SK-N-SH treated with all-trans-retinoic acid at 6 μM for 48 hours (cell line): ENCODE results near the gene LAMB3.

Source experiments
- ATAC-seq: fragments of 200-7000 bp; cut with Tn5 transposase; 3 replicates; pipeline ENCODE4 v1.9.1; 2020; ENCODE audit warnings: mild to moderate bottlenecking, moderate library complexity
- ARNTL ChIP-seq: fragments of 450-650 bp; formaldehyde crosslinking; IDR thresholded peaks from 2 replicates; pipeline ENCODE4 v1.5.0; 2020; ENCODE audit warnings: low read depth, mild to moderate bottlenecking, moderate library complexity, borderline replicate concordance
- BACH2 ChIP-seq: fragments of 250-450 bp; sonication (Bioruptor Pico); IDR thresholded peaks from 2 replicates; pipeline ENCODE4 v1.9.0; 2021; ENCODE audit warnings: mild to moderate bottlenecking, borderline replicate concordance
- CSDC2 ChIP-seq: fragments of 250-450 bp; sonication (Bioruptor Pico); IDR thresholded peaks from 2 replicates; pipeline ENCODE4 v1.5.0; 2020; ENCODE audit warnings: mild to moderate bottlenecking, moderate library complexity
- ESRRG ChIP-seq: fragments of 250-450 bp; sonication (Bioruptor Pico); IDR thresholded peaks from 2 replicates; pipeline ENCODE4 v1.6.1; 2021; ENCODE audit warnings: mild to moderate bottlenecking
- GLIS3 ChIP-seq: fragments of 250-450 bp; sonication (Bioruptor Pico); IDR thresholded peaks from 2 replicates; pipeline ENCODE4 v1.5.0; 2020; ENCODE audit warnings: mild to moderate bottlenecking, moderate library complexity
- ISL1 ChIP-seq: fragments of 250-450 bp; sonication (Bioruptor Pico); IDR thresholded peaks from 2 replicates; pipeline ENCODE4 v2.1.2; 2022; ENCODE audit warnings: mild to moderate bottlenecking, moderate library complexity
- PPARA ChIP-seq: fragments of 250-450 bp; sonication (Bioruptor Pico); IDR thresholded peaks from 2 replicates; pipeline ENCODE4 v1.5.0; 2020; ENCODE audit warnings: mild to moderate bottlenecking, borderline replicate concordance
- RARB ChIP-seq: fragments of 250-450 bp; sonication (Bioruptor Pico); IDR thresholded peaks from 2 replicates; pipeline ENCODE4 v1.8.0; 2021; ENCODE audit warnings: mild to moderate bottlenecking, moderate library complexity
- SNAI2 ChIP-seq: fragments of 250-450 bp; sonication (Bioruptor Pico); IDR thresholded peaks from 2 replicates; pipeline ENCODE4 v1.5.0; 2020; ENCODE audit warnings: mild to moderate bottlenecking, moderate library complexity
- TCF4 ChIP-seq: fragments of 250-450 bp; sonication (Bioruptor Pico); IDR thresholded peaks from 2 replicates; pipeline ENCODE4 v1.8.0; 2021; ENCODE audit warnings: mild to moderate bottlenecking, moderate library complexity, borderline replicate concordance
- ZC3H10 ChIP-seq: fragments of 250-450 bp; sonication (Bioruptor Pico); IDR thresholded peaks from 2 replicates; pipeline ENCODE4 v1.5.1; 2021; ENCODE audit warnings: mild to moderate bottlenecking, moderate library complexity
- ZFP3 ChIP-seq: fragments of 250-450 bp; sonication (Bioruptor Pico); IDR thresholded peaks from 2 replicates; pipeline ENCODE4 v1.5.0; 2020; ENCODE audit warnings: mild to moderate bottlenecking, moderate library complexity
- ZFP30 ChIP-seq: fragments of 450-650 bp; formaldehyde crosslinking; IDR thresholded peaks from 2 replicates; pipeline ENCODE4 v1.5.0; 2022; ENCODE audit warnings: mild to moderate bottlenecking, moderate library complexity
- ZNF565 ChIP-seq: fragments of 450-650 bp; formaldehyde crosslinking; conservative IDR thresholded peaks from 2 replicates; pipeline ENCODE4 v1.5.0; 2020; ENCODE audit warnings: low read depth, mild to moderate bottlenecking, moderate library complexity
- ZNF70 ChIP-seq: fragments of 450-650 bp; formaldehyde crosslinking; IDR thresholded peaks from 2 replicates; pipeline ENCODE4 v1.5.0; 2020; ENCODE audit warnings: mild to moderate bottlenecking, moderate library complexity
- ZNF8 ChIP-seq: fragments of 450-650 bp; formaldehyde crosslinking; IDR thresholded peaks from 2 replicates; pipeline ENCODE4 v1.5.0; 2020; ENCODE audit warnings: mild to moderate bottlenecking, moderate library complexity
- TF ChIP-seq, protein P1 (sequence below): fragments of 250-450 bp; sonication (Bioruptor Pico); IDR thresholded peaks from 2 replicates; pipeline ENCODE4 v1.5.0; 2020; ENCODE audit warnings: mild to moderate bottlenecking, moderate library complexity
- TF ChIP-seq, protein P2 (sequence below): fragments of 250-450 bp; sonication (Bioruptor Pico); IDR thresholded peaks from 2 replicates; pipeline ENCODE4 v1.5.1; 2021; ENCODE audit warnings: mild to moderate bottlenecking, moderate library complexity
- TF ChIP-seq, protein P3 (sequence below): fragments of 250-450 bp; sonication (Bioruptor Pico); IDR thresholded peaks from 2 replicates; pipeline ENCODE4 v1.8.0; 2021; ENCODE audit warnings: low read depth, mild to moderate bottlenecking, moderate library complexity, borderline replicate concordance
- TF ChIP-seq, protein P4 (sequence below): fragments of 250-450 bp; sonication (Bioruptor Pico); IDR thresholded peaks from 2 replicates; pipeline ENCODE4 v1.8.0; 2020; ENCODE audit warnings: mild to moderate bottlenecking, moderate library complexity, borderline replicate concordance

The LAMB3 gene

DNA sequence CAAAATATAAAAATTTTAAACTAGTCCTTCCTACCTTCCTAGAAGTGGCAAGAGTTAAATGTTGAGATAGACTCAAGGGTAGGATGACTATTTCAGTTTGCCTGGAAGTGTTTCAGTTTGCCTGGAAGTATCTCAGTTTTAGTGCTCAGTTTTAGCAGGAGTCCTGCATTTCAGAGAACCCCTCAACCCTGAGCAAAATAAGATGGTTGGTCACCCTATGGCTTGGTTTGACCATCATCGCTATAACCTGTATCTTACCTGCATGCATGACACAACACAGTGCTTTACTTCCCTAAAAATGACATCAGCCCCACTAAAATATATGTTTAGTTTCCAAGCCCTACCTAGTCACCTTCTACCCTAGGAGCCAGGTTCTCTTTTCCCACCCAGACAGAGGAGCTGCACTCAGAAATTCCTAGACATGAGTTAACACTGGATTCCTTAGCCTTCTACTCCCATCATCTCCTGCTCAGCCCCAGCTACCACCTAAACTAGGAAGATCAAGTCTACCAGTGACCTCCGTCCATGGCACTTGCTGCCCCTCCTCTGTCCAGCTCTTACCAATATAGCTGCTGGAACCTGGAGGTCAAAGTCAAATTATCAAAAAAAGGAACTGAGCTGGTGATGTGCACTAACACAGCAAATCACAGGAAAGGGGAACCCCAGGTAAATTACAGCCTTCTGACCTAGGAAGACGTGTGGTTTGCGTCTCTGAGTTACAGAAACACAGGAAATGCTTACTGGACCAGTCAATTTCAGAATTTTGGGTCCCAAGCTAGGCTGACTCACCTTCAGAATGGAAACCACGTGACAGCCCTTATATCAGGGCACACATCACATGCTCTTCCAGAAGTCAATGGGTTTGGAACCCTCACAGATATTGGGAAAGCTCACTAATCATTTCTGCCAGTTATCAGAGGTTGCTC lies 20.7 kb upstream of the LAMB3 start:
- no peak for TF ChIP-seq TCF4
- TF ChIP-seq ZFP30 (CRISPR knock-in tag): no peak
- TF ChIP-seq ESRRG (CRISPR knock-in tag): no peak
- TF ChIP-seq ARNTL (CRISPR knock-in tag): no peak
- no peak for TF ChIP-seq CSDC2 (CRISPR knock-in tag)
- TF ChIP-seq BACH2 (CRISPR knock-in tag): no peak
- TF ChIP-seq, all 23 proteins: peak for 0
- ATAC-seq: no peak

DNA sequence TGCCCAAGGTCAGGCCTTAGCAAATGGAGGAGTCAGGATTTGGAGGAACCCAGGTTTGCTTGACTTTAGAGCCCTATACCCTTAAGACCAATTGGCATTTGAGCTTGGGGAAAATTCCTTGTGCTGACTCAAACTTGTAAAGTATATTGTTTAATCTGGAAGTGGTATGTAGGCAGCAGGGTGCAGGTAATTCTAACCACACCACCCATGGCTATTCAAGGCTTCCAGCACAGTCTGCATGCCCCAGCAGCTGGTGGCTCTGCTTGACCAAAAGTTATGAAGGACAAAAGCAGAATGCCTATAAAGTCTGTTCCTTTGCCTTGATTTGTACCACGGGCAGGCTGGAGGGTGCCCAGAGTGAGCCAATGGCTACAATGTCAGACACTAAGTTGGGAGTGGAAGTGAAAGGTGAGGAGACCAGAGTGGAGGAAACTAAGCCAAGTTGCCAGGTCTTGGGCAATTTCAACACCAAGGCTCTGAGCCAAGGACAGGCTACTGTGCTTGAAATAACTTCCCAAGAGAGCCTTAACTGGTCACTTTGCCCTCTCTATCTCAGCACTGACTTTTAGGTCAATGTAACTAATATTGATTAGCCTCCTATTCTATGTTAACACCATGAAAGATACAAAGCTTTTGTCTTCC lies 18.3 kb upstream of the LAMB3 start:
- TF ChIP-seq, protein P1, sequence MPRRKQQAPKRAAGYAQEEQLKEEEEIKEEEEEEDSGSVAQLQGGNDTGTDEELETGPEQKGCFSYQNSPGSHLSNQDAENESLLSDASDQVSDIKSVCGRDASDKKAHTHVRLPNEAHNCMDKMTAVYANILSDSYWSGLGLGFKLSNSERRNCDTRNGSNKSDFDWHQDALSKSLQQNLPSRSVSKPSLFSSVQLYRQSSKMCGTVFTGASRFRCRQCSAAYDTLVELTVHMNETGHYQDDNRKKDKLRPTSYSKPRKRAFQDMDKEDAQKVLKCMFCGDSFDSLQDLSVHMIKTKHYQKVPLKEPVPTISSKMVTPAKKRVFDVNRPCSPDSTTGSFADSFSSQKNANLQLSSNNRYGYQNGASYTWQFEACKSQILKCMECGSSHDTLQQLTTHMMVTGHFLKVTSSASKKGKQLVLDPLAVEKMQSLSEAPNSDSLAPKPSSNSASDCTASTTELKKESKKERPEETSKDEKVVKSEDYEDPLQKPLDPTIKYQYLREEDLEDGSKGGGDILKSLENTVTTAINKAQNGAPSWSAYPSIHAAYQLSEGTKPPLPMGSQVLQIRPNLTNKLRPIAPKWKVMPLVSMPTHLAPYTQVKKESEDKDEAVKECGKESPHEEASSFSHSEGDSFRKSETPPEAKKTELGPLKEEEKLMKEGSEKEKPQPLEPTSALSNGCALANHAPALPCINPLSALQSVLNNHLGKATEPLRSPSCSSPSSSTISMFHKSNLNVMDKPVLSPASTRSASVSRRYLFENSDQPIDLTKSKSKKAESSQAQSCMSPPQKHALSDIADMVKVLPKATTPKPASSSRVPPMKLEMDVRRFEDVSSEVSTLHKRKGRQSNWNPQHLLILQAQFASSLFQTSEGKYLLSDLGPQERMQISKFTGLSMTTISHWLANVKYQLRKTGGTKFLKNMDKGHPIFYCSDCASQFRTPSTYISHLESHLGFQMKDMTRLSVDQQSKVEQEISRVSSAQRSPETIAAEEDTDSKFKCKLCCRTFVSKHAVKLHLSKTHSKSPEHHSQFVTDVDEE (CRISPR knock-in tag): no peak
- TF ChIP-seq, protein P2, sequence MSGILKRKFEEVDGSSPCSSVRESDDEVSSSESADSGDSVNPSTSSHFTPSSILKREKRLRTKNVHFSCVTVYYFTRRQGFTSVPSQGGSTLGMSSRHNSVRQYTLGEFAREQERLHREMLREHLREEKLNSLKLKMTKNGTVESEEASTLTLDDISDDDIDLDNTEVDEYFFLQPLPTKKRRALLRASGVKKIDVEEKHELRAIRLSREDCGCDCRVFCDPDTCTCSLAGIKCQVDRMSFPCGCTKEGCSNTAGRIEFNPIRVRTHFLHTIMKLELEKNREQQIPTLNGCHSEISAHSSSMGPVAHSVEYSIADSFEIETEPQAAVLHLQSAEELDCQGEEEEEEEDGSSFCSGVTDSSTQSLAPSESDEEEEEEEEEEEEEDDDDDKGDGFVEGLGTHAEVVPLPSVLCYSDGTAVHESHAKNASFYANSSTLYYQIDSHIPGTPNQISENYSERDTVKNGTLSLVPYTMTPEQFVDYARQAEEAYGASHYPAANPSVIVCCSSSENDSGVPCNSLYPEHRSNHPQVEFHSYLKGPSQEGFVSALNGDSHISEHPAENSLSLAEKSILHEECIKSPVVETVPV: no peak
- TF ChIP-seq ESRRG (CRISPR knock-in tag) (no peak), ZC3H10 (no peak), ZNF70 (CRISPR knock-in tag) (no peak), ARNTL (CRISPR knock-in tag) (no peak), RARB (CRISPR knock-in tag) (no peak), ZNF8 (CRISPR knock-in tag) (no peak), ZFP3 (no peak), ISL1 (CRISPR knock-in tag) (no peak)
- TF ChIP-seq, protein P3, sequence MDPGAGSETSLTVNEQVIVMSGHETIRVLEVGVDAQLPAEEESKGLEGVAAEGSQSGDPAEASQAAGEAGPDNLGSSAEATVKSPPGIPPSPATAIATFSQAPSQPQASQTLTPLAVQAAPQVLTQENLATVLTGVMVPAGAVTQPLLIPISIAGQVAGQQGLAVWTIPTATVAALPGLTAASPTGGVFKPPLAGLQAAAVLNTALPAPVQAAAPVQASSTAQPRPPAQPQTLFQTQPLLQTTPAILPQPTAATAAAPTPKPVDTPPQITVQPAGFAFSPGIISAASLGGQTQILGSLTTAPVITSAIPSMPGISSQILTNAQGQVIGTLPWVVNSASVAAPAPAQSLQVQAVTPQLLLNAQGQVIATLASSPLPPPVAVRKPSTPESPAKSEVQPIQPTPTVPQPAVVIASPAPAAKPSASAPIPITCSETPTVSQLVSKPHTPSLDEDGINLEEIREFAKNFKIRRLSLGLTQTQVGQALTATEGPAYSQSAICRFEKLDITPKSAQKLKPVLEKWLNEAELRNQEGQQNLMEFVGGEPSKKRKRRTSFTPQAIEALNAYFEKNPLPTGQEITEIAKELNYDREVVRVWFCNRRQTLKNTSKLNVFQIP (CRISPR knock-in tag): no peak
- TF ChIP-seq, protein P4, sequence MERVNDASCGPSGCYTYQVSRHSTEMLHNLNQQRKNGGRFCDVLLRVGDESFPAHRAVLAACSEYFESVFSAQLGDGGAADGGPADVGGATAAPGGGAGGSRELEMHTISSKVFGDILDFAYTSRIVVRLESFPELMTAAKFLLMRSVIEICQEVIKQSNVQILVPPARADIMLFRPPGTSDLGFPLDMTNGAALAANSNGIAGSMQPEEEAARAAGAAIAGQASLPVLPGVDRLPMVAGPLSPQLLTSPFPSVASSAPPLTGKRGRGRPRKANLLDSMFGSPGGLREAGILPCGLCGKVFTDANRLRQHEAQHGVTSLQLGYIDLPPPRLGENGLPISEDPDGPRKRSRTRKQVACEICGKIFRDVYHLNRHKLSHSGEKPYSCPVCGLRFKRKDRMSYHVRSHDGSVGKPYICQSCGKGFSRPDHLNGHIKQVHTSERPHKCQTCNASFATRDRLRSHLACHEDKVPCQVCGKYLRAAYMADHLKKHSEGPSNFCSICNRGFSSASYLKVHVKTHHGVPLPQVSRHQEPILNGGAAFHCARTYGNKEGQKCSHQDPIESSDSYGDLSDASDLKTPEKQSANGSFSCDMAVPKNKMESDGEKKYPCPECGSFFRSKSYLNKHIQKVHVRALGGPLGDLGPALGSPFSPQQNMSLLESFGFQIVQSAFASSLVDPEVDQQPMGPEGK (CRISPR knock-in tag): no peak
- TF ChIP-seq, all 23 proteins: peak for 0
- ATAC-seq: no peak

DNA sequence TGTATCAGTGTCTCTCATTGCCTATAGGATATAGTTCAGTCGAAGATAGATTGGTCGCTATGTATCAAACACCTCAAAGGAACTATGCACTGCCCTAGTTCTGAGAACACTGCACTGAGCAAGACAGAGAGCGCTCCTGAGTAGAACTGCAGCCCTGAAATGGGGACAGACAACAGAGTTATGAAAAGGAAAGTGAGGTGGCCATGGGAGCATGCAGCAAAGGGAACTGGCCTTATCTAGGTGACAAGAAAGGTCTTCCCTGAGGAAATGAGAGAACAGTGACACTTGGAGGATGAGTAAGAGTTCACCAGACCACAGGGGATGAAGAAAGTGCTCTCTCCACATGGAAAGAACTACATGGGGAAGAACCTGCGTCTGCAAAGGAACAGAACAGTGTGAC lies 15.5 kb upstream of the LAMB3 start:
- ATAC-seq: no peak; the same call in 2 of the 3 replicates
- no peak for TF ChIP-seq SNAI2 (CRISPR knock-in tag)
- no peak for TF ChIP-seq TCF4
- no peak for TF ChIP-seq ARNTL (CRISPR knock-in tag)
- TF ChIP-seq, protein P2: no peak
- no peak for TF ChIP-seq ZNF565 (CRISPR knock-in tag)
- TF ChIP-seq ISL1 (CRISPR knock-in tag): no peak
- no peak for TF ChIP-seq CSDC2 (CRISPR knock-in tag)
- TF ChIP-seq ESRRG (CRISPR knock-in tag): no peak
- TF ChIP-seq ZFP3: no peak
- TF ChIP-seq, protein P4 (CRISPR knock-in tag): no peak
- TF ChIP-seq GLIS3: no peak
- TF ChIP-seq ZNF8 (CRISPR knock-in tag): no peak
- TF ChIP-seq PPARA (CRISPR knock-in tag): no peak
- TF ChIP-seq ZNF70 (CRISPR knock-in tag): no peak
- TF ChIP-seq, protein P3 (CRISPR knock-in tag): no peak
- TF ChIP-seq ZC3H10: no peak
